ENCODE measurements around the gene BCL2. TPM values are rescaled to one million over a fixed set of nuclear protein-coding genes. Genes with fewer than 3 reads are reported as not detected.
"Not testable (repeated sequence)": the region's sequence is repeated elsewhere in the genome, so short reads cannot be mapped to it uniquely, and the experiment has no call there.

BCL2 gene
- polyA plus RNA-seq, 3 donors: 23.1 to 27.3 (median 26.8) TPM

- DNase-seq (ENCODE audit: extremely low read depth in 1 of 11, low read depth in 9 of 11, low spot score in 4 of 11): no peak
Measured at GRCh38 chr18:63198098-63198760, 121.3 kb downstream of the BCL2 start.

GRCh38 chr18:63197246-63197869 is 122.2 kb downstream of the BCL2 start:
- no peak for DNase-seq (ENCODE audit: extremely low read depth in 1 of 11, low read depth in 9 of 11, low spot score in 4 of 11)

DNA sequence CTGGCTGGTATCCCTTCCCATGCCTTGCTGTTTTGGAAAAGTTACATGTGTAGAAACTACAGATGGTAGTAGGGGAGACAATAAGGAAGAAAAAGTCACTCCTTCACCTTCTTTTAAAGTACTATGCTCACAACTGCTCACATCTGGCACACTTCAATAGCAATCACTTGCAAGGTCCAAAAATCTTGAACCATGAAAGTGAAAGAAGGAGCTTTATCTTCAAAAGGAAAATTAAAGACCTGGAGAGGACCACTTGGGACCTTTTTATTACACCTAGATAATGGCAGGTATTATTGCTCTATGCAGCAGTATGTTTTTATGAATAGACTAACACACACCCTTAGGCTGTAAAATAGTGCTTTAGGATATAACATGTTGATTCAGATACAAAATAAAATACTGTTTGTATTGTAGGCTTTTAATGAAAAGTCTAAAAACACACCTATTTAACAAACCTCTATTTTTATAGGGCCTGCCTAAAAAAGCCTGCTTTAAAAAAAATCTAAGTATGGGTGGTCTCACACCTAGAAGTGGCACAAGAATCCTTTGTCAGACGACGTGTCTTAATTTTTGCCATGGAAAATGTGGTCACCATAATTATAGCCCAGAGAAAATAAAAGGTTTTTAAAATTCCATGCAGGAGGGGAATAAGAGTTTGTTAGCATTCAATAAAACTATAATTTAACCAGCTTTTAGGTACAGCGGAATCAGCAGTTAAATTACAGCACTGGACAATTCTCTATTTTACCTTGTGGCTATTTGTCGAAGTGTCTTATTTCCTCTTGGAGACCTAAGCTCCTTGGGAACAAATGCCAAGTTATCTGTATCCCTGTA is 124.0 kb downstream of the BCL2 start:
- no peak for DNase-seq (ENCODE audit: extremely low read depth in 1 of 11, low read depth in 9 of 11, low spot score in 4 of 11)

DNA sequence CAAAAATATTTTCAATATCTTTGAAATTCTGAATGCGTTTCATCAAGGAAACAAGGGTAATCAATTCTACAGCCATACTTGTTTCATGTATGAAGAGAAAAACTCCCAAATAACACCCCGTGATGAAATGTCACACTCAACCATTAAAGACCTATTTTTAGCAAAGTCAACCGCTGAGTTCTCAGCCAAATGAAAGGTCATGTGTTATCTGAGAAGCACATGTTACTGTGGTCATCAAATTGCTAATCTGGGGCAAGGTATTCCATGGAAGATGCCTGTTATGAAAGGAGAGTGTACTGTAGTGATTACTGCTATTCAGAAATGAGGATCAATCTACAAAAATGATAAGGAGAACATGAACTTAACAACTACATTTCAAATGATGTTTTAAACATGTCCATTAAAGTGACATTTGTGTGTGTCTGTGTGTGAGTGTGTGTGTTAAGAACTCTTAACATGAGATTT is 126.7 kb downstream of the BCL2 start:
- no peak for DNase-seq (ENCODE audit: extremely low read depth in 1 of 11, low read depth in 9 of 11, low spot score in 4 of 11)

DNA sequence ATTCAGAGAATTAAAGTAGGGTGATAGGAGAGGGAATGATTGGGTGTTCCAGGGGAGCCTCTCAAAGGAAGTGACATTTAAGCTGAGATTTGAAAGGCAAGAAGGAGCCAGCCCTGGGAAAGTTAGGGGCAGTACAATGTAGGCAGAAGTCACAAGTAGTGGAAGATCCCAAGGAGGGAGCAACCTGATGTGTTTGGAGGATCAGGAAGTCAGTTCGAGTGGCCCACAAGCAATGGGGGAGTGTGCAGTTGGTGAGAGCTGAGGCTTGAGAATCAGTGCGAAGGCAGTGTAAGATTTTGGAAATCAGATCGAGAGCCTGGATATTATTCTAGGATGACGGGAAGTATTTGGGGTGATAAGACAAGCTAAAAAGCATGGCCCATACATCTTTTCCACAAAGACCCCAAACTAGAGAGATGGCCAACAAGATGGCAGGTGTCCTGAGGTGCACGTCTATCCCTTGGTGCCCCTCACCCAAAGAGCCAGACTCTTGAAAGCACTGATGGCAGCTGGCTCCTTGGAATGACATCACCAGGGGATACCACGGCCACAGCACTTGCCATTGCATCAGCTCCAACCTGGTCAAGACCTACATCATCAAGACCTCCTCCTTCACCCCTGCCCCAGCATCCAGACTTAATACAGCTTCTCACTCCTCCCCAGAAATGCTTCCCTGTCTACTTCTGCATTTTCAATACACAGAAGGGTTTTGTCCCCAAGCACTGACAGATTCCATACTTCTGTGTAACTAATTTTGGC is 127.3 kb downstream of the BCL2 start:
- no peak for DNase-seq (ENCODE audit: extremely low read depth in 1 of 11, low read depth in 9 of 11, low spot score in 4 of 11)

GRCh38 chr18:63191413-63191812 is 128.2 kb downstream of the BCL2 start:
- DNase-seq (ENCODE audit: extremely low read depth in 1 of 11, low read depth in 9 of 11, low spot score in 4 of 11): no peak

GRCh38 chr18:63190838-63191237 is 128.7 kb downstream of the BCL2 start:
- DNase-seq (ENCODE audit: extremely low read depth in 1 of 11, low read depth in 9 of 11, low spot score in 4 of 11): not testable (repeated sequence)

DNA sequence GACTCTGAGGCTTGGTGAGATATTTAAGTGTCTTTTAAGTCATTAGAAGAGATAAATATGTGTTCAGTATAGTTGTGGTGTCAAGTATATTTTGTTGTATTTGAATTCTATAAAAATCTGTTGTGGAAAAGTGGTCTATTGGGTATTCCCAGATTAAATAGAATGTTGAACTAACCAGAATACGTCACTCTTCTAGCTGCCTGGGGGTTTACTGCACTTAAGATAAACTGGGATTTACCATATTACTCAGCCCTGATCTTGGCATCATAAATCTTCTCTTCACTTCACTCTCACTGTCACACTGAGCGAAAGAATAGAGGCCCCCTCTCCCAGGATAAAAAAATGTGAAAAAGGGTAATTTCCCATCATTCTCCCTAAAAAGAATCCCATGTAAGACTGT is 129.8 kb downstream of the BCL2 start:
- no peak for DNase-seq (ENCODE audit: extremely low read depth in 1 of 11, low read depth in 9 of 11, low spot score in 4 of 11)

DNA sequence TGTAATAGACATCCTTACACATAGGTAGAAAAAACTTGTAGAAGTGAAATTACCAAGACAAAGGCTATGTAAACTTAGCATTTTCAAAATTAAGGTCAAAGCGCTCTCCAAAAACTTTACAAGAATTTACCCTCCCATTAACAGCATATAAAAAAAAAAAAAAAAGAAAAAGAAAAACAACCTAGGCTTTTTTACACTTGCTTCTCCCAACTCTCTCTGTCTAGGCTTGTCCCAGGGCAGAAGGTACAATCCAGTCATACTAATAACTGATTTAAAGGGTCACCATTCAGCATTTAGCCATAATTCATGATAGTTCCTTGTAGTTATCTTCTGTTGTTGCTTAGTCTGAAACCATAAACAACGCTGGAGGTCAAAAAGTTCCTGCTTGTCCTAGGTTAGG is 130.5 kb downstream of the BCL2 start:
- DNase-seq (ENCODE audit: extremely low read depth in 1 of 11, low read depth in 9 of 11, low spot score in 4 of 11): no peak

- DNase-seq (ENCODE audit: extremely low read depth in 1 of 11, low read depth in 9 of 11, low spot score in 4 of 11): no peak
Measured at GRCh38 chr18:63187791-63188460, 131.6 kb downstream of the BCL2 start.

- no peak for DNase-seq (ENCODE audit: extremely low read depth in 1 of 11, low read depth in 9 of 11, low spot score in 4 of 11)
Measured at GRCh38 chr18:63187223-63187574, 132.4 kb downstream of the BCL2 start.

GRCh38 chr18:63186520-63187222 is 132.9 kb downstream of the BCL2 start:
- no peak for DNase-seq (ENCODE audit: extremely low read depth in 1 of 11, low read depth in 9 of 11, low spot score in 4 of 11)

GRCh38 chr18:63185984-63186383 is 133.6 kb downstream of the BCL2 start:
- DNase-seq (ENCODE audit: extremely low read depth in 1 of 11, low read depth in 9 of 11, low spot score in 4 of 11): no peak

- no peak for DNase-seq (ENCODE audit: extremely low read depth in 1 of 11, low read depth in 9 of 11, low spot score in 4 of 11)
Measured at GRCh38 chr18:63183952-63184770, 135.4 kb downstream of the BCL2 start.

DNA sequence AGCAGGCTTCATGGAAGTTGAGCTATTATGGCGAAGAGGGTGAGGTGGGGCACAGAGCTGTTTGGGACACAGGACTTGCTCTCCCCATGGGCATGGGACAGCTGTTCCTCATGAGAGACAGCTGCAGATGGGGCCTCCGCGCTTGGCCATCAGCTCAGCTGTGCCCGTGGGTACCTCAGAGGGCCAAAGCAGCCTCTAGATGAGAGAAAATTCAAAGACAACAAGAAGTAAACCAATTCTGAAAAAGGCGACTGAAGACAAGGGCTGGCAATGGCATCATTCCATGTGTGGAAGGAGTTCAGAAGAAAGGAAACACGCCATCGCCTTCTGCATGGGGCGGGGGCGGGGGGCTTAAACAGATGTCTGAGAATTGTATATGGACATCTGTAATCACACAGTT is 136.2 kb downstream of the BCL2 start:
- DNase-seq (ENCODE audit: extremely low read depth in 1 of 11, low read depth in 9 of 11, low spot score in 4 of 11): no peak

DNA sequence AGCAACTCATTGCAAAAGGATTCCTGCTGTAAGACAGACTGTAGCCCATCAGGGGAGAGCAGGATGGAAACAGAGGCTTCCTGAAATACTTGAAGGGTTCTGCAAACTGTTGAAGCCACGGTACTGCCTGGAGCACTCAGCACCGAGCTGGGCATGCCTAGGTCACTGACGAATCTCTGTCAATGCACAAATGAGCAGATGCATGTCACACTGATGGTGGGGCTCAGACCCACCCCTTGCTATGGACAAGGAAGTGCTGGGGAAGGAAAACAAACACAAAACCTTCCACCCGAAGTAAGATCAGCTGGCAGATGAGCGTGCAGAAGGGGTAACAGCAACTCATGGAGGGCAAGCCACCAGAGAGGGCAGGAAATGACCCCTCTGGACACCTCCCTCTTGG is 136.7 kb downstream of the BCL2 start:
- no peak for DNase-seq (ENCODE audit: extremely low read depth in 1 of 11, low read depth in 9 of 11, low spot score in 4 of 11)

DNA sequence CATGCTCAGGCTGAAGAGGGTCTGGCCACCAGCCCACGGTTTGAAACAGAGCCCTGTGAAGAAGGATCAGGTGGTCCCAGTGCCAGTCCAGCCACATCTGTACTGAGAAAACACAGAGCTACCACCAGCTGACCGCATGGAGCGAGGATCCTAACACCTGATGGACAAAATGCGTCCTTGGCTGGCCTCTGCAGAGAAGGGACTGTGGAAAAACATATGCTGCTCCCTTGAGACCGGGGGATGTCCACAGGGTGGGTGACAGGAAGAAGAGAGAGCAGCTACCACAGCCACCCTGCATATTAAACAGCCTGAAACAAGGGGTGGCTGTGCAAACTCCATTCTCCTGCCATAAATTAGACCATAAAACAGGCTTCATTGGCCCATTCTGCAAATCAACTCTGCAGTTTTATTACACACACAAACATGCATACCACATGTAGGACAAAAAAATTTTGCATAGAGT is 137.2 kb downstream of the BCL2 start:
- no peak for DNase-seq (ENCODE audit: extremely low read depth in 1 of 11, low read depth in 9 of 11, low spot score in 4 of 11)
